NCI-H2227 (cell line): ENCODE results near the gene SNAPC1.
"Not testable (repeated sequence)": the region's sequence is repeated elsewhere in the genome, so short reads cannot be mapped to it uniquely, and the experiment has no call there.

Experiments
- DNase-seq: peaks from one replicate; lab custom pipeline; 2025; ENCODE audit not compliant: unreplicated experiment; lab: John Stamatoyannopoulos, UW

SNAPC1 gene

DNA sequence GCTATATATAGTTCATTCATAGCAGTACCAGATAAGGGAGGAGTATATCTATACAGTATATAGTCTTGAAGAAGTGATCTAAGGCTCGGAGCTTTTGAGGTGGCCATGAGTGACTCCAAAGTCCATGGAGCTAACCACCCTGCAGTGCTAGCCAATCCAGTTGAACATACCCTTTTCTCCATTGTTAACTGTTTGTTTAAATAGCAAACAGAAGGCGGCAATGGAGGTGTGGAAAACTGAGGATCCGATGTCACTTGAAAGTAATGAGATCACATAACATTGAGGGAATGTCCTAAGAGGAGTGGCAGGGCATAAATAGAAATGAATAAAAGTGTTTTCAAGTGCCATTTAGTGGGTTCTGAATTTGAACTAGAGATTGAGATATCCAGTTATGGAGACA lies 12.4 kb upstream of the SNAPC1 start:
- no peak for DNase-seq

GRCh38 chr14:61750708-61751474 lies 11.3 kb upstream of the SNAPC1 start:
- DNase-seq = peak; percentile 81

- no peak for DNase-seq
Measured at GRCh38 chr14:61751475-61751989, 10.7 kb upstream of the SNAPC1 start.

DNA sequence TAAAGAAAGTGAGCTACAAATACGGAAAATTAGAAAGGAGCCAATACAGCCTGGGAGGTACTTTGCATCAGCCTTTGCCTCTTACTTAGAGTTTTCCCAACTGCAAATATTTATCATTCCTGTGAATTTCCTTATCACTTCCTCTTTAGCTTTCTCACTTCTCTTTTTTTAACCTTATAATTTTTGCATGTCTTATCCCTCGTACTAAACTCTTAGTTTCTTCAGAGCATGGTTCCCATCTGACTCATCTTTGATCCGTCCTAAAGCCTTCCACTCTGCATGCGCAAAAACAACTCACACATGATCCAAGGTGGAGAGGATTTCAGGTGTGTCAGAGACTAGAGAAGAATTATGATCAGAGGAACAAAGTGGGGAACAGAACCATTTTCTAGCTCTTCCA lies 9.6 kb upstream of the SNAPC1 start:
- no peak for DNase-seq

DNA sequence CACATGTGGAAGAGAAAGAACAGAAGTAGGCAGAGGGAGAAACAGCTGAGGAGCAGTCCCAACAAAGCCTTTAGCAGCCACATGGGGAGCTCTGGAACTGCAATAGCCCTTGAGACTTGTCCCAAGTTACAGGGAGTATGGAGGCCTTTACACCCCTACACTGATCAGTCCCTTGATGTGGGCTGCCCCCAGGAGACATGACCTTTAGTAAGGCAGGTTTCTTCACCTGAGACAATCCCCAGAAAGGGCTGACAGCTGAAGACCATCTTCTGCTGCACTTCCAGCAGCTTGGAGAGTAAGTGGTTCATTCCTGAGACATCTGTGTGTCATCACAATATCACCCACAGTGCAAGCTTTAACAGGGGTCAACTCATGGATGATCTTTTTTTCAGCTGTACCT lies 8.6 kb upstream of the SNAPC1 start:
- no peak for DNase-seq

DNA sequence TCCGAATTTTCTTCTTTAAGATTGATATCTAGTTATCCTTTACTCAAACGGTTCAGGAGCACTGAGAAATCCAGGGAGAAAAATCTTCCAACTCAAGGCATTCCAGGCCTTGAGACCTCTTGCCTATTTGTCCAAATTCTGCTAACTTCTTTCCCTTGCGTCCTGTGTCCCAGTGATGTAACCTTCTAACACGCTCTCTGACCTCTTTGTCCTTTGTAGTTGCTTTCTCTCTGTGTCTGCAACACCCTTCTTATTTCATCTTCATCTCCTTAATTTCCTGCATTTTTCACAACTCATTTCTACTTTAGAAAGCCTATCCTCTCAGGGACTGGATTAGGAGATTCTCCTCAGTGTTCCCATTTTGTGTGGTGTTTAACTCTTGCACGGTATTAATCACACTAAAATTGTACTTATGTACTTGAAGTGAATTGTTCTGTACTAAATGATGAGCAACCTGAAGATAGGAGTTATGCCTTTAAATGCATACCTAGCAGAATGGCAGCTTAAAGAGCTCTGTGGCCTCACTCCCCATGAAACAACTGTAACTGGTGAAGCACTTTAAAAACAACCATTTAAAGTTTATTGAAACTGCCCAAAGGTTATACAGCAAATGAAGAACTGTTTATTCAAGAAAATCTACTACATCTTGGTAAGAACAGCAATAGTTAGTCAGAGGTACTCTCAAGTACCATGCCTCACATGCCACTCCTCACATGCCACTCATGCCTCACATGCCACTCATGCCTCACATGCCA lies 7.4 kb upstream of the SNAPC1 start:
- DNase-seq = no peak

DNA sequence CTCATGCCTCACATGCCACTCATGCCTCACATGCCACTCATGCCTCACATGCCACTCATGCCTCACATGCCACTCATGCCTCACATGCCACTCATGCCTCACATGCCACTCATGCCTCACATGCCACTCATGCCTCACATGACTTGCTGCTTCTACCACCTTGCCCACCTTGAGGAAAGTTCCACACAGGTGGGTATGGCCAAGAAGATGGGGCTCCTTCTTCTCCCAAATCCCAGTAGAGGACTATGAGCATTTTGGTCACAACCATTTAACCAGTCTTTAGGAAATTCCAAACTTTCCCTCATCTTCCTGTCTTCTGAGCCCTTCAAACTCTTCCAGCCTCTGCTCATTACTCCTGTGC lies 6.9 kb upstream of the SNAPC1 start:
- not testable (repeated sequence) for DNase-seq

GRCh38 chr14:61756135-61756534 lies 6.1 kb upstream of the SNAPC1 start:
- DNase-seq = no peak

GRCh38 chr14:61759878-61760277 lies 2.3 kb upstream of the SNAPC1 start:
- no peak for DNase-seq

- DNase-seq = no peak
Measured at GRCh38 chr14:61761557-61761956, 663 bp upstream of the SNAPC1 start.

DNA sequence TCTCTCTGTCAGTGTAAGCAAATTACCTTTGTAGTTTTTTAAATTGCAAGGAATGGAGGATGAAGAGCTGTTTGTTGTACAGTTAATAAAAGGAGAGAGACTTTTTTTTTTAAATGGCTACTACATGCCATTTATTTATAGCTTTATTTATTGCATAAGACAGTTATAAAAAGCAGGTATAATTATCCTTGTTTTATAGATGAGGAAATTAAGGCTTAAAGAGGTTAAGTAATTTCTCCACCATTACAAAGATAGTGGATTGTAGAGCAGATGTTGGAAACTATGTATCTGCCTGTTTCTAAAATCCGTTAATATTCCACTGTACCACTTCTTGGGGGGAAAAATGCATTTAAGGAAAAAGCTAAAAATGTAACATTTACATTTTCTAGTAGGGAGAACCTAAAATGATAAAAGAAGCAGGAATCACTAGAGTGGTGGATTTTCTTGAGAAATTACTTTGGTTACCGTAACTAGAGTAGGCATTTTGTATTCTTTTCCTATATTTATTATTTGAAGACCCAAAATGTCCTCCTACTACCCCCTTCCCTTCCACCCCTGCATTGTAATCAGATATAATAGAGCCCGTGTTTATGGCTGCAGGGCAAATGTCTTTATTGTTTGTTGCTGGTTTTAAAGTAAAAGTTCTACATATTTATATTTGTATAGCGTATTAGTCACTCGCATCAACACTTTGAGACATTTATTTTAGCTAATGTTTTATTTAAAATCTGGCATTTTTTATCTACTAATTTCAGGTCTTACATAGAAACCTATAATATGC lies 2.3 kb downstream of the SNAPC1 start:
- DNase-seq = no peak

DNA sequence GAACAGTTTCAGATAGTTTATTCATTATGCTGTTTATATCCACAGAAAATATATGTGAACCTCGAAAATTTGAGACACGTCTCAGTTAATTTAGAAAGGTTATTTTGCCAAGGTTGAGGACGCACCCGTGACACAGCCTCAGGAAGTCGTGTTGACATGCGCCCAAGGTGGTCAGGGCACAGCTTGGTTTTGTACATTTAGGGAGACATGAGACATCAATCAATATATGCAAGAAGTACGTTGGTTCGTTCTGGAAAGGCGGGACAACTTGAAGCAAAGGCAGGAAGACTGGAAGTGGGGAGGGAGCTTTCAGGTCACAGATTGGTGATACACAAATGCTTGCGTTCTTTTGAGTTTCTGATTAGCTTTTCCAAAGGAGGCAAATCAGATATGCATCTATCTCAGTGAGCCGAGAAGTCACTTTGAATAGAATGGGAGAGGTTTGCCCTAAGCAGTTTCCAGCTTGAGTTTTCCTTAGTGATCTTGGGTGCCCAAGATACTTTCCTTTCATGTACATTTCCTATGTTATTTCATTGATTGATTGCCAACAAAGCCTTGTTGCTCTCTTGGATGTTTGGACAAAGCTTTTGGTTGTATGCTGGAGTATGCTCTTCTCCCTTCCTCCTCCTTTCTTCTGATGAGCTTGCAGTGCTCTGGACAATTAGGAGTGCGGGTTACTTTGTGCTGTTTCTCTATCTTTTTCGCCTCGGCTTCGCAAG lies 3.2 kb downstream of the SNAPC1 start:
- DNase-seq = peak; percentile 50

DNA sequence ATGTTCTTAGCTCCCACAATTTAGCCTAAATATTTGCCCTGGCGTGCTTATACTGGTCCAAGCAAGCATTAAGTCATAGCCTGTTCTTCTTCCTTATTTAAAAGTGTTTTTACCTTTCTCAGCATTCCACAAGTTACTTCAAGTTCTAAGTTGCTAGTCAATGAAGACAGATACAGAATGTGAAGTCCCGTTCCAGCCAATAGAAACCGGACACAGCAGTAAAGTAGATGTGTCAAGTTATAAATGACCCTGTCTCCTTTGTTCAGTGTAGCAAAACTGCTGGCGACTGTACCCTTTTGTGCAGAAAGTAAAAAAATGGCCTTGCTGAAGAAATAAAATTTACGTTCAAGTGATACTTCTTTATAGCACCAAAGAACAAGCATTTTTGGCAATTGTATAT lies 3.9 kb downstream of the SNAPC1 start:
- no peak for DNase-seq

DNA sequence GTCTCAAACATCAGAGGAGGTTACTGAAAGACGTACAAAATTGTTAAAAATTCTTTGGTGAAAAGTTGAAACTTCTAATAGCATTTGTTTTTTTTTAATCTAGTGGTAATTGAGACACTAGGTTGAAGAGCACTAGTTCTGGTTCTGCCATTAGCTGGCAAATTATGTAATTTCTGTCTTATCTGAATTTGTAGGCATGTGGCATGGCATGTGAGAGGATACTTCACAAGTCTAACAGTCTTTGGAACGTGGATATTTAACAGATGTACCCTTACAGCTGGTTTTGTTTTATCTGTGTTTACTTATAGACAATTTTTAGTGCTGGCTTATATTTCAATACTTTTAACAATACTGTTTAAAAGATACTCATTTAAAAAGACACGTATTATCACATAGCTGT lies 6.0 kb downstream of the SNAPC1 start:
- DNase-seq = no peak

- no peak for DNase-seq
Measured at GRCh38 chr14:61769893-61770292, 7.7 kb downstream of the SNAPC1 start.

GRCh38 chr14:61774861-61775260 lies 12.6 kb downstream of the SNAPC1 start:
- DNase-seq = no peak

- no peak for DNase-seq
Measured at GRCh38 chr14:61780125-61780524, 17.9 kb downstream of the SNAPC1 start.

GRCh38 chr14:61797309-61797708 lies 35.1 kb downstream of the SNAPC1 start:
- DNase-seq = no peak

GRCh38 chr14:61802010-61802568 lies 39.9 kb downstream of the SNAPC1 start:
- DNase-seq = no peak

DNA sequence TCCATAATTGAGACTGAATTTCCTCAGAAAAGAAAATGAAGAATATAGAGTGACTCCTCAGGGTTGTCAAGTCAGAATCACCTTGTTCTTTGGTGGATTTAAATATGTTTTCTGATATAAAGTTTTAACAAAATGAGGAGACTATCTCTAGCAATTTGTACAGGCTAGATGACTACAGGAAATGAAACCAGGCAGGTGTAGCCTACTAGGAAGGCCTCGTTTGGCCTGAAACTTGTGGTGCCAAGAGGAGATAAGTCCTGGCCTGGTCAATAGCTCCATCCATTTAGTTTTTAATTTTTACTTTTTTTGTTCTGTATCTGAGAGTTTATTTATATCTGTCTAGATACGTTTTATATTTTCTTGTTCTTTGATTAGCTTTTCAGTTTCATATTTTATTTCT lies 41.5 kb downstream of the SNAPC1 start:
- no peak for DNase-seq

DNA sequence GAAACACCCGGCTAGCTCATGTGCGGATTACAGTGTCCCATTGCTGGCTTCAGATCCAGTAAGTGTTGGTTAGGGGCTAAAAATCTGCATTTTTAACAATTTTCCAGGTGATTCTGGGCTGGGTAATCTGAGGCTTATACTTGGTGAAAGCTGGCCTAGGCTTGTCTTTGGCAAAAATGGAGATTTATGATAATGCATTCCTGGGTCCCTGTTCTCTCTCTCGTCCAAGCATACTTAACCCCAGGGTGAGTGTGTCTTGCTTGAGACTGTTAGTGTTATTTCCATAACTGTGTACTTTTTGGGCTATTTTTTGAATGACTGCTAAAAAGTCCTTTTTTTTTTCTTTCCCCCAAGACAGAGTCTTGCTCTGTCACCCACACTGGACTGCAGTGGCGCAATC lies 43.2 kb downstream of the SNAPC1 start:
- no peak for DNase-seq
